Activated CD4-positive, CD25-positive, alpha-beta regulatory T cell treated with anti-CD3 and anti-CD28 coated beads, Interleukin-2, amount 50 U/mL, for 24 hours (primary cell): ENCODE data around the gene CCDC92.

ENCODE experiments used
- ATAC-seq, 2 donors: fragments of 150-1000 bp; cut with Tn5 transposase; one replicate each; pipeline ENCODE4 v1.10.0; 2021; ENCODE audit warnings: mild to moderate bottlenecking in 1 of 2, moderate library complexity in 1 of 2

The CCDC92 gene

DNA sequence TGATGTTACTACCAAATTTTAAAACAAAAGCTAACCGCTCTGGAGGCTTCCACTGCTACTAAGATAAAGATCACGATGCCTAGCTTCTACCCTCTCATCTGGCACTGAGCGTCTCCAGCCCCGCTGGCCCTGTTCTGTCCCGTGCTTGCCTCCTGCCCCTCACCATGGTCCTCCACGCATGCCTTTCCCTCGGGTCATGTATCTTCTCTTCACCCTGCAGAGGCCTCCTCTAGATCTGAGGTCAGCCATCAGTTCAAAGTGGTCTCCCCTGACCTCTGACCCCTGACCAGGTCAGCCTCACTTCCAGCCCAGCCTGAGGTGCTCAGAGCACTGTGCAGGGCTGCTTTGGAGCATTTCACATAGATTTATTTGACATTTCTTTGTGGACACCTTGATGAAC lies 28.7 kb upstream of the CCDC92 start:
- ATAC-seq, result no peak

DNA sequence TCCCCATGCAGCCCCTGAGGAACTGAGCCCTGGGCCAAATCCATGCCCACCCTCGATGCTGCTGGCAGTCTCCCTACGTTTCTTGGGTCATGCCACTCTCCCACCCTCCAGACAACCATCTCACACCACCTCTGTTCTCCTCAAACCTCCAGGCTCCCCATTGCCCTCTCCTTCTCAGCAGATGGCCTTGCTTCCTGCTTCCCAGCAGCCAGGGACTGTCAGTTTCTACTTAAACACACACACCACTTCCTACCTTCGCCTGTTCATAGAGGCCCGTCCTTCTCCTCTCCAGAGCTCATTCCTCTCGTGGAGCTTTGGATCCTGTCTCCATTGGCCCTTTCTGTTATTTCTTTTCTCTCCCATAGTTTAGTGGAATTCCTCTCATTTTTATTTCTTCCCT lies 27.5 kb upstream of the CCDC92 start:
- no peak for ATAC-seq

DNA sequence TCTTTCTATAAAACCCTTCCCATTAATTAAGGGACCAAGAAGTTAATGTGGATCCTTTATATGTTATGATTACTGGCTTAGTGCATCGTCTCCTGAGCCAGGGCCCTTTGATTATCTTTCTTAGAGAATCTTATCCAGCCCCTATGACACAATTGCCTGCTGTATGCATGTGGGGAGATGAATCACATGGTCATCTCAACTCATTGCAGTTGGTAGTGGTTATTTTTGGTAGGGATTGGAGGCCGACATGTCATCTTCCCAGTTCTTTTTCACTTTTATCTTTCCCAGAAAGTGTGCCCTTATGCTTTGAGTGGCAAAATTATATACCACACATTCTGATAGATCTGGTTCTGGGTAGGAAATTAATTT lies 26.3 kb upstream of the CCDC92 start:
- no peak for ATAC-seq

DNA sequence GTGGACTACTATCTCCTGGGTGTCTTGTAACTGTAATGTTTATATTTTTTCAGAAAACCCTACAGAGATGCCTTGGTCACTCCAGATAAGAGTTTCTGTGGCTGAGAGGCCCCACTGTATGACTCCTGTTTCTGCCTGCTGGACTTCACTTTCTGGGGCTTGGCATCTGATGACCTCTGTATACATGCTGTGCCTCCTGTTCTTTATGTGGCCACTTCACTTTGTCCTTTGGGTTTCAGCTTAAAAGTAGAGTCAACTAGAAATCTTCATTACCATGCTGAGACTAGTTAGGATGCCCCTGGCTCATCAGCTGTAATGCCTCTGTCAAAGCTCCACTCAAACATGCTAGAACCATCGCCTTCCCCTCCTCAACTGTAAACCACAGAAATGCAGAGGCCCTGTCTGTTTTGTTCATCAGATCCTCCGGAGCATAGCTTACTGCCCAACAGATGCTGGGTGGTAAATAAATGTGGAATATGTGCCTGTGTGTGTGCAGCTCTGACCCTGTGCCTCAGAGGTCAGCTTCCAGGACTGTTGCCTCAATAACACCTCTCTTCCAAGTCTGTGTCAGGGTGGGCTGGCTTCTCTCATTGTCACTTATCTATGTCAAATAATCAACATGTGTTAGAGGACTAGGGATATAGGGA lies 25.8 kb upstream of the CCDC92 start:
- ATAC-seq, result no peak

DNA sequence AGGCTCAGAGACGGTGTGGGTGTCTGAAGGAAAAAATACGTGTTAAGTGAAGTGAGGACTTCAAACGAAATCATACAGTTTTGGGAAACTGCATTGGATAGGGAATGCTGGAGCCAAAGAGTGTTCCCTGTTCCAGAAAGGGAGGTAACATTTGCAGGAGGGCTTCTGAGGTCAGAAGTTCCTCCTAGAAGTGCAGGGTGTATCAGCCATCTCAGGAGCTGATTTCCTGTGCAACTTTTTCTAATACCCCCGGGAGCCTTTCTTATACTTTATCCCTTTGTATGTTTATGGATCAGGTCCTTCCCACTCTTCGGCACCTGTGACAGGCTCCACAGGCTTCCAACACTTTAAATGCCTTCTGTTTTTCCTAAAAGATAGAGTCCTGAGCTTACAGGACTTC lies 25.3 kb upstream of the CCDC92 start:
- ATAC-seq, result no peak

DNA sequence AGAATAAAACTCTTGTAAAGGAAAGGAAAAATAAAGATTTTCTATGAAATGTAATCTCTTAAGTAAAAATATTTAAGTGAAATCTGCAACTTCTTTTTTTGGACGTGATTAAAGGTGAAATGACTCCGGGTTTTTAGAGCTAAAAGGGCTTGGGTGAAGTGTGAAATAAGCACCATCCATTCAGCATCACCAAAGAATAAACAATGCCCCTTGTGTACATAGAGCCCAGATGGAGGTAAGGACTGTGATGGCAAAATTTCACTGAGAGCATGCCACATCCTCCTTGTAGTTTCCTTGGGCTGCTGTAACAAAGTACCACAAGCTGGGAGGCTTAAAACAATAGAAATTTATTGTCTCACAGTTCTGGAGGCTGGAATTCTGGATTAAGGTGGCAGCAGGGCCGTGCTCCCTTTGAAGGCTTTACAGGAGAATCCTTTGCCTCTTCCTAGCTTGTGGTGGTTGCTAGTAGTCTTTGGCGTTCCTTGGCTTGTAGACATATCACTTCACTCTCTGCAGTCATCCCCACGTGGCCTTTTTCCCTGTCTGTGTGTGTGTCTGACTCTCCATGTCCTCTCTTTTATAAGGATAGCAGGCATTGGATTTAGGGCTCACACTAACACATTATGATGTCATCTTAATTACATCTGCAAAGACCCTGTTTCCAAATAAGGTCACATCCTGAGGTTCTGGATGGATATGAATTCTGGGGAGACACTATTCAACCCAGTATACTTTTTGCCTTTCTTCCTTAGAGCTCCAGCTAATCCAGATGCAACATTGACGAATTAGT lies 24.6 kb upstream of the CCDC92 start:
- ATAC-seq, result no peak

DNA sequence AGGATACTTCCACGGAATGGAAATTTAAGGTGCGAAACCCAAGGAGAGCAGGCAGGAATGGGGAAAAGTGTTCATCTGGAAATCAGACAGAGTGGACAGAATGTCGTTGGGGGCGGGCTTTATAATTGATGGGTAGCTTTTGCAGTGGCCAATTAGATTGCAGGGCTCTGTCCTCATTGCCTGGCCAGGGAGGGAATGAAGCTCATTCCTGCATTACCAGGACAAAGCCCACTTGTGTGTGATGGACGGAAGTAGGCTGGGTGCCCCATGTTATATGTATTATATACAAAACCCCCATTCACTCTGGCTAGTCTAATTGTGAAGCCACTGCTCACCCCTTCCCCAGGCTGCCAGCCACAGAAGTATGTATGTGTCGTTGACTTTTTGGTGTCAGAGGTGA lies 23.9 kb upstream of the CCDC92 start:
- no peak for ATAC-seq

DNA sequence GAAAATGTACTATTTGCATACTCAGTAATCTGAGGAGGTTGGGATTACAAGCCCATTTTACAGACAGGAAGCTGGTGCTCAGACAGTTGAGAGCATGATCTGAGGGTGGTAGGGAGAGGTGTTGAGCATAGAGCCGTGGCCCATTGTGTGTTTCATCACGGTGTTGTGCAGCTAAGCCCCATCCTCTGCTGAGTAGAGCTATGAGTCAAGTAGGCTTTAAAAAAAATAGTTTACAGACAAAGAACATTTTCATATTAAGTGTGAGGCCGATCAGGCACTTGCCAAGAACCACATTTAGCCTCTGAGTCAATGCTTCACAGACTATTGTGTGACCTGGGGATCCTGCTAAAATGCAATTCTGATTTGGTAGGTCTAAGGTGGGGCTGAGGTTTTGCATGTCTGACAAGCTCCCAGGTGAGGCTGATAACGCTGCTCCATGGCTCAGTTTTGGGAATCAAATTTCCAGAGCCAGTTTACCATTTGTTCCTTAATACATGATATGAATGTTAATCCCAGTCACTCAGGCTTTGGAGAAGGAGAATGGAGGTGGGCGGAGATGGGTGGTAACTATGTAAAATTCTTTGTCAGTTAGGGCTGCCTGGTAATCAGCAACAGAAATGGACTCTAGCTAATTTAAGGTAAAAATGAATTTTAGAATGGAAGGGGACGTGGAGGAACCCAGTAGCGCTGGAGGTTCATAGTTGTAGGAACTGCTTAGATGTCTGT lies 22.6 kb upstream of the CCDC92 start:
- ATAC-seq, result peak; percentile 75 to 87

DNA sequence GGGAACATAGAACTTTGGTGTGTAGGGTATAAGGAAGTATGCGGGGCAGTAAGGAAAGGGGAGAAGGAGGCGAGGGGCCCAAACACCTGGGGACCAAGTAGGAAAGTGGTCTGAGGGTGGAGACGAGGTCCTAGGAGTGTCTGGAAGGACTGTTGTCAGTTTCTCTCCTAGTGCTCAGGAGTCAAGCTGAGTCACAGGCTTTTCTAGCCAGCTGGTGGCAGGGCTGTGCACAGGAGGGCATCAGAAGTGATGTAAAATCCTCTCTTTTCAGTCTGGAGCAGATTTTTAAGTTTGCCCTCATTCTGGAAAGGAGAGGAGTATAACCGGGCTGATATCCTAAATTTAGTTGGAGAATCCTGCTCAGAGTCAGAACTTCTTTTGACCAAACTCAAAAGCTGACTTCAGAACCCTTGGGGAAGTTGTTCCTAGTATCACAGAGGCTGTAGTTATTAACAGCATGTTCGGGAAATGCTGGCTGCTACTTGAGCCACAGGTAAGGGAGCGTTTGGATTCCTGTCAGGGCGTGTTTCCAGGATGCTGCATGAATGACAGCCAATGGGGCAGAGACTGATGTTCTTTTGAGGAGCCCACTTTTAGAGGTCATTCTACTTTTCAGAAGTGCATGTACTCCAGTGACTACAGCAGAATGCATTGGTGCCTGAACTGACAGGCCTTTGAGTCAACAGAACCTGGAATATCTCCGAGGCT lies 19.6 kb upstream of the CCDC92 start:
- ATAC-seq, result no peak

DNA sequence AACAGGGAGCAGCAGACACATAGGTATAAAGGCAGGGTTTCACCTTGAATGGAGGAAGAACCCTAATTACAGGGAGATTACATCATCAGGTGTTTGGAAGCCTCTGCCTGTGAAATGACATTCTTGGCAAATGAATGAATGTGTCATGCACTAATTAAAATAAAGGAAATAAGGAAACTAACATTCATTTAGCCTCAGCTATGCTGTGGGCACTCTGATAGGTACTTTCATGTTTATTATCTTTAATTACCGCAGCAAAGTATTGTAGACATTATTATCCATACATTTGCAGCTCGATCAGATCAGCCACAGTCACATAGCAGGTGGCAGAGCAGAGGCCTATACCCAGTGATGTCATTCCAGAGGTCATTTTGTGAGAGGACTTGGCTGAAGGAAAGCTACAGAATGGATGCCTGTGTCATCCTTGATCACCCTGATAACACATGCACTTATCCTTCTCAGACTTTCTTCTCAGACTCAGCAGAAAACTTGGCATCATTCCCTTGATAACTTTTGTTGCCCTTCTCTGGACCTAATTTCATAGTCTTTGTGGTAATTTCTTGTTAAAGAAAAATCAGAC lies 18.8 kb upstream of the CCDC92 start:
- no peak for ATAC-seq

DNA sequence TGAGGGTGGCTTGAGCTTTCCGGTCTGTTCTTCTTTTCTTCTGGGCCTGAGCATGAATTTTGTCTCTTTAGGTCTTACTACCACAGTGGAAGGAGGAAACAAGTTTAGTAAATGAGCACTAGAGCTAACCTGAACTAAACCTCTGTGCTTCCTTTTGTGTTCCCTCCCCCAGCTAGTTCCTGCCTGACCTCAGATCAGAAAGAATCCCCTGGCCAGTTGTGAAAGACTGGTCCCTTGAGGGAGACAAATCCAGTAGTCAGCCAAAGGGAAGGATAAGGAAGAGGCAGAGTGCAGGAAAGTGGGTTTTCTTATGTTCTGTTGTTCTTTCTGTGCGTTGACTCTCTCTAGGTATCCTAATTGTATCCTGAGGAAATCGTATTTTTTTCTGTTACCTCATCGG lies 17.9 kb upstream of the CCDC92 start:
- ATAC-seq, result no peak

DNA sequence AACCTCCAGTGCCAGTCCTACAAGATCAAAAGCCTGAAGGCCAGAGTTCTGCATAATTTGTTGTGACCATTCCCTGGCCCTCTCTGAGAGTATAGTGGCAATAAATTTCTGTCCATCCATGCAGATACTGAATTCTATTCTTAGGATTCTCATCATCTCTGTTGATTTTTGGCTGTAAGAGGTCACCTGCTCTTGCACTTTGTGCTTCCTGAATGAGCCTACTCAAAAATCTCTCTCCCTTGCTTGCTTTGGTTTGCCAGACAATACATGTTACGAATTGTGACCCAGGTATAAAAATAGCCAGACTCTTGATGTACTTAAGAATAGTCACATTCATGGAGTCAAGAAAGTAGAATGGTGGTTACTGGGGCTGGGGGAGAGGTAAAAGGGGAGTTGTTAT lies 17.1 kb upstream of the CCDC92 start:
- no peak for ATAC-seq

DNA sequence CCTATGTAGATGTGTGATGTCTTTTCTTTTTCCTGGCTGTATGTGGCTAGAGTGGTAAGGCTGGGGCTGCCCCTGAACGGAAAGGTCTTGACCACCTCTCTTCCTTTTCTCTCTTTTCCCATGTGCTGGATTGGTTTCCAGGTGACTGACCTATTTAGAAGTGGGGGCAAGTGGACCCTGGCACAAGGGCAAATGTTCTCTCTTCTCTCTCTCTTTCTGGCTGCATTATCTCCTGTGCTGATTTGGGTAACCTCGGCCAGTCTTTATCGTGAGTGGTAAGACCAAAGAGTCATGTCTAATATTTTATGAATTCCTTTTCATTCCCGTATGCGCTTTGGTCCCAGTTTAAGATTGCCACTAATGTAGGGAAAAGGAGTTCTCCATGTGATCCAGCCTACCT lies 16.5 kb upstream of the CCDC92 start:
- ATAC-seq, result no peak

DNA sequence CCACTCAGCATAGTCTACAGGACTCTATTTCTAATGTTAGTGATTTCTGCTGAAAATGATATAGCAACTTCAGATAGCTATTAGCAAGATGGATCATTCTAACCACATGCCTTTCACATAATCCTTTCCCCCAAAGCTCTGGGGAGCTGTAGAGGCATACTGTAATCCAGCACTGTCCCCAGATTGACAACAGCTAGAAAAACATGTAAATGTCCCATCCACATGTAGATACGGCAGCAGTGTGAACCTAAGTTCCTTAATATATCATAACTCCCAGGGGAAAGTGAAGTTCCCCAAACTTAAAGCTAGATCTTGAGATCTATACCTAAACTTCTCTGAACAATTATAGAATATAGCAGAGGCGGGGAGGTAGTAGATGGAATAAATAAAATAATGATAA lies 14.4 kb upstream of the CCDC92 start:
- no peak for ATAC-seq

DNA sequence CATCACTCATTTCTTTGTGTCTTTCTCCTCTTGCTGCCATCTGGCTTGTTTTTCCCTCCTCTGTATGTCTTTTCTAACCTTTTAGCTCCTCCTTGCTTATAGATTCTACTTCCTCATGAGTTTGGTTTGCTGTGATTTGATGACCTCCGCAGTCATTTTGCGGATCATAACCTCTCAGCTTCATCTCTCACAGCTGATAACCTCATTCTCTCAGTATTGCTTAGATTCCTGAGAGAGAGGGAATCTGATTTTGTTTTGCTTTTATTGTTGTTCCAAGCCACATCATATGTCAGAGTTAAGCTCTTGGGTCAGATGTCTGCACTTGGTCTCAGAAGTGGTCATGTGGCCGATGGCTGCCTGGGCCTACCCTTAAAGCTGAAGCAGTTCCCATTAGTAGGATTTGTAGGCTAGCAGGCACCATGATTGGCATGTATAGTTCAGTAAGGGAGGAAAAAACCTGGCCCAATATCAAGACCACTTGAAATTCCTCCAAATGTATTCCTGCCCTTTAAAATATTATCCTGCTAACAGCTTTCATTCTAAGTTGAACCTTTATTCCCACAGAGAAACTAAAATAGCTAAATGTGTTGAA lies 13.8 kb upstream of the CCDC92 start:
- no peak for ATAC-seq

DNA sequence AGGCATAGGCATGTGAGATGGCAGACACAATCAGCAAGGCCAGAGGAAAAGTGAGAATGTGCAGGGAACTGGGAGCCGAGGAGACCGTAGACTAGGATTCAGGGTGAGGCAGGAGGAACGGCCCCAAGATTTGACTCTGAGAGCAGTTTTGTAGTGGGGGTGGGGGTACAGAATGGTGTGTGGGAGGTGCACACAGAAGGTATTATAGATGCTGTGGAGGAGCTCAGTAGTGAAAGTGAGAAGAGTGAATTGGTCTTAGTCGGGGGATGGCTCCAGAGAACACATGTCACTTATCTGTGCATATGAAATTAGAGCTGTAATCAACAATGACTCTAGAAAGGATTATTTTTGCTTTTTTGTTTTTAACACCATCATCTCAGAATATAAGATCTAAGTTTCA lies 12.3 kb upstream of the CCDC92 start:
- ATAC-seq, result peak in 1 of 2 donors; percentile 27

DNA sequence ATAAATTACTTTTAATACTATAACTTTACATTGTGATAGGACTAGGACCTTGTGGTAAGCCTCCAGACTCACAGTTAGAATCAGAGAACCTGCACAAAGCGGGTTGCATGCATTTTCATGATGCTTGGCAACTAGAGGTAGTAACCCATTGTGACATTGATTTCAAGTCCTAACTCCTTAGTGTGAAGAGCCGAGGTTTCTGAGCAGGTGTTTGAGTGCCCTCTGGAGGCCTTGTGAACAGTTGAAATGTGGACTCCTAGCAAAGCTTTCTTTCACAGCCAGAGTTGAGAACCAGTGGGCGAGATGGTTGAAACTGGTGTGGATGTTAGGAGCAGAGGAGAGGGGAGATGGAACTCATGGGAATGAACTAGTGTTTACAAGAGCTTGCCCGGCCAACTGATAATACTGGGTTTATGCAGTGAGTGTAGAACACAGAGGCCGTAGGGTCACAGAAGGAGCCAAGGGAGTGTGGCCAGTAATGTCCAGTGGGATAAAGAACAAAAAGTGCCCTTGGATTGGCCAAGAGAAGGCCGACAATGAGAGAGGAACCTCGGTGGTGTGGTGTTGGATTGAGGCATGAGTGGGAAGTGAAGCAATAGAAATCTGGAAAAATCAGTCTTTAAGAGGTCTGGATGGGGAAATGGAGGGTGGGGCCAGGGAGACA lies 11.3 kb upstream of the CCDC92 start:
- peak; percentile 60 to 72 for ATAC-seq

DNA sequence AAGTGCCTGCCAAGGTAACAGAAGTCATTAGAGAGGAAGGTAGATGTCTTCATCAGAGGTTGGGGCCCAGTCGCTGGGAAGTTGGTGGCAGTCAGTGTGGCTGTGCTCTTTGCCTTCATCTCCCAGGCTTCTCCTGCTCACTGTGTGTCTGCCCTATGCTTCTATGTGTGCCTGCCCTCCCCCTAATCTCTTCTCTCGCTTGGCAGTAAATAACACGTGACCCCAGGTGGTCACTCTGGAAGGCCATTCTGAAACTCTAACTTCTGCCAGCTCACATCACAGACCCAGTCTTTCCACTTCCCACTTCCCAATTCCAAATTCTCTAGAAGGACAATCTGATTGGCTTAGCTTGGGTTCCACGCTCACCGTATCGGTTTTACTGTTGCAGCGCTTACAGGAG lies 9.6 kb upstream of the CCDC92 start:
- ATAC-seq, result no peak

DNA sequence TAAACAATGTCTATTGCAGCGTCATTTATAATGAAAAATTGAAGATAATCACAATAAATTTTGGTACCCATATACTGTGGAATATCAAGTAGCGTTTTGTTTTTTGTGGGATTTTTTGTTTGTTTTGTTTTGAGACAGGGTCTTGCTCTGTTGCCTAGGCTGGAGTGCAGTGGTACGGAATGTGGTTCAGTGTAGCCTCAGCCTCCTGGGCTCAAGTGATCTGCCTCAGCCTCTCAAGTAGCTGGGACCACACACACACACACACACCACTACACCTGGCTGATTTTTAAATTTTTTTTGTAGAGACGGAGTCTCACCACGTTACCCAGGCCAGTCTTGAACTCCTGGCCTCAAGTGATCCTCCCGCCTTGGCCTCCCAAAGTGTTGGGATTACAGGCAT lies 6.9 kb upstream of the CCDC92 start:
- no peak for ATAC-seq

DNA sequence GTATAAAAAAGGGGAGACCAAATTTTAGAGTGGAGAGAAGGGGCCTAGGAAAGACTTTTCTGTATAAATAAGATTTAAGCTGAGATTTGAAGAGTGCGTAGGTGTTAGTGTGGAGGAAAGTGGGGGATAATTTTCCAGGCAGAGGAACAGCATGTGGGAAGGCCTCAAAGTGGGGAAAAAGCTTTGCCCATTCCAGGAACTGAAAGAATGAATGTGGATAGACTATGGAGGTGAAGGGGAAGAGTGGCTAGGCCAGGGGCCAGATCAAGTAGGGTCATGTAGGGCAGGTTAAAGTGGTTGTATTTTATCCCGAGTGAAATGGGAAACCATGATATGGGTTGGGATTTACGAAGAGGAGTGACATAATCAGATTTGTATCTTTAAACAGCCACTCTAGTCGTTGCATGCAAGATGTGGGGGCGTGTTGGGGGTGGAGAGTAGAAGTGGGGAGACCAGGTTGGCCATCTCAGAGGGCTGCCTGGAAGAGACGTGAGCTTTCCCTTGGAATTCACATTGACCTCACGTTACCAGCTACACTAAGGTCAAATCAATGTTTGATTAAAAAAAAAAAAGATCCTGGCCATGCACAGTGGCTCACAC lies 3.7 kb upstream of the CCDC92 start:
- no peak for ATAC-seq

DNA sequence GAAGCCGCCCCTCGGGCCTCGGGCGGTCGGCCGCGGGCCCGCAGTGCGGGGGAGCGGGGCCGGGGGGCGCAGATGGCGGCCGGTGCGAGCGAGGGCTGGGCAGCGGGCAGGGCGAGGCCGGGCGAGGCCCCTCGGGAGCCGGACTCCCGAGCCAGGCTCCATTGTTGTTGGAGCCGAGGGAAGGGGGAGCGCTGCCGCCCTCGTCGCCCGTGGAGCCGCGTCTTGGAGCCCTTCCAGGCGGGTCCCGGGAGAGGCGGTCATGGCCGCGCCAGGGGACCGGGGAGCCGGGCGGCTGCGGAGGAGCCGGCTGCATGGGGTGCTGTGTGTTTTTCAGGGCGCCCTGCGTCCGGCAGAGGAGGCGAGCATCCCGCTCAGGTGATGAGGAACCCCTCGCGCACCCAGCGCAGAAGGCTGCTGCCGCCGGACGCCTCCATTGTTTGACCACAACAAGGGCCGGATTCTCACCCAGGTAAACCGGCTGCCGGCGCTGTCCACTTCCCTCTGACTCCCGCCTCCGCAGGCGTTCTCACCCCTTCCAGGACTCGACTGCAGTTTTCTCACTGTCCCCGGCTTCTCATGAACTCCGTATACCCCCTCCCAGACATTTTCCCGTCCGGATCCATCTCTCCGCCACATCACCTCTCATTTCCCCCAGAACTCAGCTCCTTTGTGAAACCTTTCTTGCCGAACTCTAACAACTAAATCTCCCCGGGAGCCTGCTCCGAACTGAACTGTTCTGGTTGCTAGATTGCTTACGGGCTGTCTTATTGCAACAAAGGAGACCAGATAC lies 1.1 kb upstream of the CCDC92 start:
- ATAC-seq, result no peak
